SW480 (cell line): ENCODE results near the gene FUBP3.

Experiments used
- DNase-seq: peaks from one replicate; pipeline ENCODE4 v3.0.0-alpha.2; 2016; ENCODE audit warnings: low spot score

The FUBP3 gene

GRCh38 chr9:130578865-130579737, at the start of gene FUBP3:
Gene FUBP3 (plus strand): TSS chr9:130579577. CDS start chr9:130579681, 104 bp downstream.
- DNase-seq = peak; percentile 95

GRCh38 chr9:130530938-130531337, 48.4 kb upstream of the FUBP3 start:
- DNase-seq = no peak

DNA sequence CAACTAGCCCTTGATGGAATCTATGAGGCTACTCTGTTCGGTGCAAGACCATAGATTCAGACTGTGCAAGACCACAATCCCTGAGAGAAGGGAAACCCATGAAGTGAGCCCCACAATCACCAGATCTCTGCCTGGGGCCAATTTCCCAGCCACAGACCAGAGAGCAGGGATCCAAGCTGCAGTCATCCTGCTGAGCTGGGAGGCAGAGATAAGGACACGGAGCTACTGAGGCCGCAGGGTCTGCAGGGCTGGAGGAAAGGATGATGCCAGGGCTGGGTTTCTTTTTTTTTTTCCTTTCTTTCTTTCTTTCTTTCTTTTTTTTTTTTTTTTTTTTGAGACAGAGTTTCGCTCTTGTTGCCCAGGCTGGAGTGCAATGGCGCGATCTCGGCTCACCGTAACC, 47.7 kb upstream of the FUBP3 start:
- no peak for DNase-seq

GRCh38 chr9:130532426-130533080, 46.8 kb upstream of the FUBP3 start:
- no peak for DNase-seq

DNA sequence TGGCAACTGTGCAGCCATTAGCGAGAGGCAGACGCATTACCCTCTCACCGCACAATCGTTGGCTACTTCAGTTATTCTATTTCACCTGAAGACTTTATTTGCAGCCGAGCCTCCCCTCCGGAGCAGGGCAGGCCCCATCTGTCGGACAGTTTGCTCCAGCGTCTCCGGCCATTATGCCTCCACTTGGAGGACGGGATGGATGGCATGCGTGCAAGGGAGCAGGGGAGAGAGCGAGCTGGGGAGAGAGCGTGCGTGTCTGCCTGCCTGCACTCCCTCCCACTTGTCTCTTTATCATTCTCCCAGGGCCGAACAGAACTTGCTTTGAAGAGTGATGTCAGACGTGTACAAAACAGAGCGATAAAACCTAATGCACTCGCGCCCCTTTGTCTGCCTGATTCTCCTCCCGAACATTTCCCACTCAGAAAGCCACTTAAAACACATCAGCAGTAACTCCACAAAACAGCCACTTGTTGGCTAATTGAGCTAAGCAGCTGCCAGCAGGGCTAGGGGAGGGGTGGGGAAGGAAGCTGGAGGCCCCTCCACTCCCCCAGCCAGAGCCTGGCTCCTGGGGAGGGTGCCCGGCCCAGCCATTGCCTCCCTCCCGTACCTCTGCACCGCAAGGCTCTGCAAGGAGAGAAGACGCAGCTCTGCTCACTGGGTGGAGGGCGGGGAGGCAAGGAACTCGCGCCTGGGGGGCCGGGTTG, 43.4 kb upstream of the FUBP3 start:
- peak; percentile 88 for DNase-seq

DNA sequence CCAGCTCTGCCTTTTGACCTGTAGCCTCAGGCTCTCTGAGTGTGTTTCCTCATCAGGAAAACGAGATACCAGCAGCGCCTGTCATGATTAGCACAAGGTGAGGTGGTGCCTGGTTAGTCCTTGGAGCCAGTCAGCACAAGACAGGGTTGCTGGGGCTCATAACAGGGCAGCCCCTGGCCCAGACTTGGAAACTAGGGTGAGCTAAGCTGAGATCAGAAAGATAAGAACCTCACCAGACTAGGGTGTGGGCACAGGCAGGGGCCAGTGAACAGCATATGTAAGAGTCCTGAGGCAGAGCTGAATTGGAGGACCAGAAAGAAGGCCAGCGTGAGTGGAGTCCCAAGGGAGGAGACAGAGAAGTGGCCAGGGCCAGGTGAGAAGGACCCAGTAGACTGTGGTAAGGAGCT, 42.7 kb upstream of the FUBP3 start:
- DNase-seq = no peak

- no peak for DNase-seq
These were observed 41.9 kb upstream of the FUBP3 start for GRCh38 chr9:130537346-130538050.

GRCh38 chr9:130539420-130540223, 39.8 kb upstream of the FUBP3 start:
- DNase-seq = peak; percentile 50

- DNase-seq = peak; percentile 60
These were observed 37.8 kb upstream of the FUBP3 start for GRCh38 chr9:130541533-130541932.

- peak; percentile 65 for DNase-seq
These were observed 37.3 kb upstream of the FUBP3 start for GRCh38 chr9:130542038-130542437.

DNA sequence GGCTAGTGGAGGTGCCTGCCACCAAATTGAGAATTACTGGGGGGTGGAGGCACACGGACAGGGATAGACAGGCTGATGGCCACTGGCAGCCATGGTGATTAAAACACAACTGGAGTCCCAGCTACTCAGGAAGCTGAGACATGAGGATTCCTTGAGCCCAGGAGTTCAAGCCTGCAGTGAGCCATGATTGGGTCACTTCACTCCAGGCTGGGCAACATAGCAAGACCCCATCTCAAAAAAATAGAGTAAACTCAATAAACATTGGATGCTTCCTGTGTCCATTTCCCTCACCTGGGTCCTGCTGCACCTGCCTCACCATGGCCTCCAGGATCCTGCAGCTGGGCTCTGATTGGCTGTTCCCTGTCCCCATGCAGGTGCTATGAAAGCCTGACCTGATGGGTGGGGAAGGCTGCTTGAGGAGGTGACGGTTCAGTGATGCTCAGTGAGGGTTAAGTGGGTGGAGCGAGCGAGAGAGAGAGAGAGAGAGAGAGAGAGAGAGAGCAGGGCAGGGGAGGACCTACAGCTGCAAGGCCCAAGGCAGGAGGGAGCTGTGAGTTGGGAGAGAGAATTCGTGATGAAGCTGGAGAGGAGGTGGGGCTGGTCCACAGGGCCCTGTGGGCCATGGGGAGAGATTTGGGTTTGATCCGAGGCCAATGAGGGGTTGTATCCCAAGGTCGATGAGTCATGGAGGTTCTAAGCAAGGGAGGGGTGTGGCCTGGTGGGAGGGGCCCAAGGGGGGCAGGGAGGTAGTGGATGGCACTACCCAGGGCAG, 36.7 kb upstream of the FUBP3 start:
- DNase-seq = peak; percentile 83

- DNase-seq = no peak
These were observed 36.0 kb upstream of the FUBP3 start for GRCh38 chr9:130543368-130543767.

GRCh38 chr9:130543859-130544258, 35.5 kb upstream of the FUBP3 start:
- DNase-seq = no peak

GRCh38 chr9:130544364-130544763, 35.0 kb upstream of the FUBP3 start:
- no peak for DNase-seq

- DNase-seq = no peak
These were observed 31.3 kb upstream of the FUBP3 start for GRCh38 chr9:130548103-130548502.

DNA sequence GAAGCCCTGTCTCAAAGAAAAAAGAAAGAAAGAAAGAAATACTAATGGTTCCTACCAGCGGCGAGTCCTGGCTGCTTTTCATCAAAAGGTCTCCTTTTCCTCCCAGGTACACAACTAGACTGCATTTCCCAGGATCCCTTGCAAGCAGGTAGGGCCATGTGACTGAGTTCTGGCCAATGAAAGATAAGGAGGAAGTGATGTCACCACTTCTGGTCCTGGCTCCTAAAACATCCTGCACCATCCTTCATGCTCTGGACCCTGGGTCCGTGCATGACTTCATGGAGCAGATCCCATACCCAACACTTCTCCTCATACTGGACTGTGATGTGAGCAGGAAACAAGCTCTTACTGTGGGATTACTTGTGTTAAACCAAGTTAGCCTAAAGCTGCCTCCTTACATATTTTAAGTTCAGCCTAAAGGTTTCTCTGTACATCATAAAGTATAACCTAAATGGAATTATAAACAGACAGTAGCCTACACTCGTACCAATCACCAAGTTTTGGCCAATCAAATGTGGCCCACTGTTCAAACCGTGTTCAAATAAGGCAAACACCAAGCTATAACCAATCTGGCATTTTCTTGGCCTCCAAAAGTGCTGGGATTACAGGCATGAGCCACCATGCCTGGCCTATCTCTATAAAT, 30.2 kb upstream of the FUBP3 start:
- peak; percentile 50 for DNase-seq

- DNase-seq = no peak
These were observed 24.8 kb upstream of the FUBP3 start for GRCh38 chr9:130554606-130555005.

GRCh38 chr9:130555061-130555460, 24.3 kb upstream of the FUBP3 start:
- no peak for DNase-seq

- peak; percentile 44 for DNase-seq
These were observed 23.4 kb upstream of the FUBP3 start for GRCh38 chr9:130555968-130556367.
